Fibroblast of peridontal ligament (primary cell): ENCODE data around the gene FRMD4A.

Source experiments
- DNase-seq: peaks from one replicate; pipeline ENCODE4 v3.0.0-alpha.2; 2010; ENCODE audit errors: extremely low read depth

FRMD4A gene

GRCh38 chr10:13652860-13653259 is 677.9 kb downstream of the FRMD4A start:
- DNase-seq, result no peak

DNA sequence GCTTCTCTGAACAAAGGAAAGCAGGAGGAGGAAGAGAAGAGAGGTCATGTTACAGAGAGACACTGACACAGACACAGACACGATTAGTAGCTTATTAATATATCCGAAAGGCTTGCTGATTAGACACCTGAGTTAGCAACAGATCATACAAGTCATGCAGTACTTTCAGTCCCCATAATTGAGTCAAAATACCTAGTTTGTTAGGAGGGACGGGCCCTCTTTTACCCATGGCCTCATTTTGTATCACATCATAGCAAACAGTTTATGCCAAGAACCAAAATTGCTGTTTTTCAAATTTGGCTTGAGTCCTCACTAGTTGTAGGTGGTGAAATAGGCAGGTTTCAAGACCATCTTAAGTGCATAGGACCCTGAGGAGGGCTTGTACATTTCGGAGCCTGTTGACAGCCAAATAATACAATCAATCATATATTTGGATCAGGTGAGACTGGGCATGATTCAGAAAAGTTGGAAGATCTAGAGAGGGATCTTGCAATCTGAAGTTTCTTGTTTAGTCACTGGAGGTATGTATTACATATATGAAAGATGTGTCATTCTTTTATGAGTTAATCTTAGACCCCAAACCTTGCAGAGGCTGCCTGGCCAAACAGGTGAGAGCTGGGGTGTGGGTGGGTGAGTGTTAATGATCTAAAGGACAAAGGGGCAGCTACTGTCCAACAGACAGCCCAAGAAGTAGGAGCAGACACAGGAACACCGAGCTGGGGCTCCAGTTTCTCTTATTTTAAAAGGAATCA is 678.6 kb downstream of the FRMD4A start:
- no peak for DNase-seq

- no peak for DNase-seq
Observed at GRCh38 chr10:13650961-13651360, 679.8 kb downstream of the FRMD4A start.

DNA sequence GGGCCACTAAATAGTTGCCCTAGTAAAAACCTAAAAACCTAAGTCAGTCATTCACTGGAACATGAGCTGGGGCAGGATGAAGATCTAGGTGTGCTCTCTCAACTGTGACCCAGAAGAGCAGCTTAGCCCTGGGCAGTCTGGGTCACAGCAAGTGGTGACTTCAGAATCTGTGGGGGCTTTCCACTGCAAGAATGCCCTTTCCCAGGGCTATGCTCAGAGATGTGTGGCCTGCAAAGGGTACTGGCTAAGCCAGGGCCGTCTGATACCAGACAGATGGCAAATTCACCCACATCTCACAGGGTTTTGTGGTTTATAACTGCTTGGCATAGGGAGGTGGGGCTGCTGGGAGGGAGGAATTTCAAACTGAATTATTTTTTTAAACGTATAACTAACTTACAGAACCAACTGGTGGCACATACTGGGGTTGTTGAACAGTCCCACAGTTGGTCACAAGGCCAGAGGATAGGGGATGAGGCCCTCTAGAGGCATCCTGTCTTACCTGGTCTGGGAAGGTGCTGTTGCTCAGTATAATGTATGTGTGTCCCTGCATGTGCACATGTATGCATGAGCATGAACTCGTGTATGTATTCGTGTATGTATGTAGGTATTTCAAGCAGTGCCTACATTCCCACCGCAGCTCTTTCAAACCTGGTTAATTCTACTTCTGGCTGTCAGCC is 680.7 kb downstream of the FRMD4A start:
- no peak for DNase-seq

GRCh38 chr10:13648425-13648824 is 682.3 kb downstream of the FRMD4A start:
- peak; percentile 18 for DNase-seq

DNA sequence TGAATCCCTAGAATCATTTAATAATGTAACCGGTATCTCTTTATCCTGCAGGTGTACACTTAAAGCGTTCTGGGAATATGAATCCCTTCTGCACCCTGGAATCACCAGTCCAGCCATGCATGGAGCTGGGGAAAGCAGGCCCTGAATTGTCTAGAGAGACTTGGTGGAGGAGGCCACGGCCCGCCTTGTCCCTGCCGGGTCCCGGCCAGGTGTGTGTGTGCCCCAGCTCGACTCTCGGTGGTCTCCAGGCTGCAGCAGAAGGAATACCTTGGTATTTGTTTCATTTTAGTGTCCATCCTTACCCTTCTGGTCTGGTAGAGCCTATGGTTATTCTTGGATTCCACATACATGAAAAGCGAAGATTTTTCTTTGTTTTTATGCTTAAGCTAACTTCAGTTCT is 685.9 kb downstream of the FRMD4A start:
- DNase-seq, result no peak

DNA sequence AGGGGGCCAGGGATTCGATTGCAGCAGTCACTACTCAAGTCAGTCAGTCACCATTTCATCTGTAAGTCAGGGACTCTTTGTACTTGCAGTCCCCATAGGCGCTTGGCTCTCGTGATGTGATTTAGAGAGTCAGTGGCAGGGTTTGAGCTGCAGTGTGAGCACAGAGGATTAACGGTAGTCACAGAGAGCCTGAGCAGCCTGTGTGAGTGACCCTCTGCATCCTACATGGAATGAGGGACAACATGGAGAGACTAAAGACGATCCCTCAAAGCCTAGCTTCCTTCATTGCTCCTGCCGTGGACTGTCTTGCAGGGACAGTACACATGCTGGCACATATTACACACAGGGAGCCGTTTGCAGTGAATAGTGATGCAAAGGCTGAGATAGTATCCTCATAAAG is 687.7 kb downstream of the FRMD4A start:
- DNase-seq, result no peak

- DNase-seq, result no peak
Observed at GRCh38 chr10:13642293-13642692, 688.4 kb downstream of the FRMD4A start.

DNA sequence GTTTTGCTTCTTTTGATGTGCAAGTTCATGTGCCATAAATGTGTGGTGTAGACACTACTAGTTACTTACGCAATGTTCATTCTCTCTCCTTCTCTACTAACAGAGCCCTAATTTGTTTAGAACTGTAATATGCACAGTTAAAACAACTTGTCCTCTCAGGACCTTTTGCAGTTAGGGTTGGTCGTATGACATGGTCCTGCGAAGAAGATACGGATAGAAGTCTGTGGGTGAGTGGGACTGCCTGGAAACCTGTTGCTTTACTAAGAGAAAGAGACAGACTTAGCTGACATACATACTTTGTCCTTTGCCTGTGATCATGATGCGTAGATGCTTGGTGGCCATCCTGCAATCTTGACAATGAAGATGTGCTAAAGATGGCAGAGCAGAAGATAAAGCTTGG is 692.8 kb downstream of the FRMD4A start:
- no peak for DNase-seq

GRCh38 chr10:13637303-13637856 is 693.3 kb downstream of the FRMD4A start:
- DNase-seq, result peak; percentile 23

DNA sequence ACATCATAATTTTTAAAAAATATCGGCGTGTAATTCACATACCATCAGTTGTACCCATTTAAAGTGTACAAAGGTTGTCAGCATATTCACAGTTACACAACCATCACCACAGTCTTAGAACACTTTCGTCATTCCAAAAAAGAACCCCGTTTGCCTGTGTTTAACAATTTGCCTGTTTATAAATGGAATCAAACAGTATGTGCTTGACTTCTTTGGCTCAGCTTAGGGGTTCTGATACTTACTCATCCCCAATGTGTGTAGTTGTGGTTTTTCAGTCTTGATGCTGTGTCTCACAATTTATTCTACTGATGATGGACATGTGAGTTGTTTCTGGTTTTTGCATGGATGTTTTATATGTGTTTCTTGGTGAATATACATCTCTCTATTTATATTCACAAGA is 693.9 kb downstream of the FRMD4A start:
- peak; percentile 20 for DNase-seq

DNA sequence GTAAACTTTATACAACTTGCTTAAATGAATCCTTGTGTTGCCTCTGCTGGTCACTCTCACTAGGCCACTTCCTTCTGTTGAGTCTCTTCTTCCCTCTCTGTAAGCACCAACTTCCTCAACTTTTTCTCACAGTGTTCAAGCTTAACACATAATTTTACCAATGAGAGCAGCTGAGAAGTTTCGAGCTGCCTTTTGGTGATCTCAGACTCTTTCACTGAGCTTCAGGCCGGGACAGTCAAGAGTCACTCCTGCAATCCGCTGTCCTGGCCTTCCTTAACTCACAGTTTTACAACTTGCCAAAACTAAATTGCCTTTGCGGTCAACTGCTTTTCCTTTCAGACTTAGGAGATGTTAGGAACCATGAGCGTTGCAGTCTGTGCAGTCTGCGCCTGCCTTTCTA is 696.5 kb downstream of the FRMD4A start:
- peak; percentile 83 for DNase-seq

GRCh38 chr10:13633689-13634088 is 697.0 kb downstream of the FRMD4A start:
- DNase-seq, result peak; percentile 95

DNA sequence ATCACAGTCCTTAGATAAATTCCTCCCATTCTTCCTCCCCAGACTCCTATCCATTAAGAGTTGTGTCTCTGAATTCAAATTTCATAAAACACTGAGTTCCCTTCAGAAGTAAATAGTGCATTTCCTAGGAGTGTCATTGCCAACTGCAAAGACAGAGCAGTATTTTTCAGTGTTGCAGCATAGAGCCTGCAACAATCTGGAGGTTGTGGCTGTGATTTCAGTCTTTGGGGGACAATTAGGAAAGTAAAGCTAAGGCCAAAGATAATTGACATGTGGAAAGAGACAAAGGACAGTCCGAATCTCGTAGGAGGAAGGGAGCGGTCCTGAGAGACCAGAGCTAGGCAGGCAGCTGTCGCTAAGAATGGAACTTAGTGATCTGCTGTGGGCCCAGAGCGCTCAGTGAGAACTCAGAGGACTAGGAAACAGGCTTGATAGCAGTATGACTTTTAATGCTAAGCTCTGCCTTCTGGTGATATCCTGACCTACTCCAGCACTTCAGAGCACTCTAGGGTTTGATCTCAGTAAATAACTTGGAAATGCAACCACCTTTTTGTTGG is 697.8 kb downstream of the FRMD4A start:
- peak; percentile 17 for DNase-seq

DNA sequence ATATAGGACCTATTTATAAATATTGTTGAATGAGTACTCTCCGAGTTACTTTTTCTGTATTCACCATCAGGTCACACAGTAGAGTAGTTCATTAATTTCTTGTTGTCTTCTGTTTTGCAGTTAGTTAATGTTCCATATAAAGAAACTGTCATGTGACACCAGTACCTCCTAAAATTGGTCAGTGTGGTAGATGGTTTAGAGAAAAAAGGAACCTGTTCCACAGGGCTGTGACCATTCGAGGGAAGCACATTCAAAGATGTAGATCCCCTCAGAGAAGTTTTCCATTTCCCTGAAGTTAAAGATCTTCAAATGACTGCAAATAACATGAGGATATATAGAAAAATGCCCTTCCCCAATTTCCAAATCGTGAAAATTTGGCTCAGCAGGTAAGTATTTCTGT is 698.3 kb downstream of the FRMD4A start:
- no peak for DNase-seq

GRCh38 chr10:13631594-13631993 is 699.1 kb downstream of the FRMD4A start:
- no peak for DNase-seq

DNA sequence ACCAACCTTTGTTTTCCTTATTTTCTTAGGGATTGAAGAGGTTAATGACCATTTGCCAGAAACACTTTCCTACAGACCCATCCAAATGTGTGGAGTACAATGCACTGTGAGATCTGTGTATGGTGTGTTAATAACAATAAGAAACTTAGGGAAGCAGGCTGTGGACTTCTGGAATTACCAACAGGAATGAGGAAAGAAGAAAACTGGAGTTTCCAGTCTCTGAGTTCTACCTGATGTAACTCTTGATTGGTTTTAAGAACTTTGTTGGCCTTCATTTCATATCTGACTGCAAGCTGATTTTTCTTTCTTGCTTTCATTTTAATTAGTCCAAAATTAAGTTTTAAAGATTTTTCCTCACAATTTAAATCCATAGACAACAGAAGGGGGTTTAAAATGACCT is 700.5 kb downstream of the FRMD4A start:
- DNase-seq, result no peak

DNA sequence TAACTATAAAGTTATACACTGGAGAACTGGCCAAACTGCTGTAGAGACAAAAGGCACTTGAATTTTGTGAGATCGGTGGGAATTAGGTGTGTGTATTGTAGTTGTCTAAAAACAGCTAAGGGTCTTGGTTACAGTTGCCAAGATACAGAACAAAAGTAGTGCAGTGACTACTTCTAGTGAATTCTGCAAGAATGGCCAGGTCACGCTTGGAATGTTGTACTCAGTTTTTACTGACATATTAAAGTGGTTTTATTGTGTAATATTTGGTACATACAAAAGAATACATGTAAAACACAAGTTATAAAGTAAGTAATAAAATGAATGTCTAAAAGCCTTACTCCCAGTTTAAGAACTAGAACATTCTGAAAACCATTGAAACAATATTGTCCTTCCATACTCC is 701.6 kb downstream of the FRMD4A start:
- no peak for DNase-seq

GRCh38 chr10:13628661-13629060 is 702.1 kb downstream of the FRMD4A start:
- no peak for DNase-seq

DNA sequence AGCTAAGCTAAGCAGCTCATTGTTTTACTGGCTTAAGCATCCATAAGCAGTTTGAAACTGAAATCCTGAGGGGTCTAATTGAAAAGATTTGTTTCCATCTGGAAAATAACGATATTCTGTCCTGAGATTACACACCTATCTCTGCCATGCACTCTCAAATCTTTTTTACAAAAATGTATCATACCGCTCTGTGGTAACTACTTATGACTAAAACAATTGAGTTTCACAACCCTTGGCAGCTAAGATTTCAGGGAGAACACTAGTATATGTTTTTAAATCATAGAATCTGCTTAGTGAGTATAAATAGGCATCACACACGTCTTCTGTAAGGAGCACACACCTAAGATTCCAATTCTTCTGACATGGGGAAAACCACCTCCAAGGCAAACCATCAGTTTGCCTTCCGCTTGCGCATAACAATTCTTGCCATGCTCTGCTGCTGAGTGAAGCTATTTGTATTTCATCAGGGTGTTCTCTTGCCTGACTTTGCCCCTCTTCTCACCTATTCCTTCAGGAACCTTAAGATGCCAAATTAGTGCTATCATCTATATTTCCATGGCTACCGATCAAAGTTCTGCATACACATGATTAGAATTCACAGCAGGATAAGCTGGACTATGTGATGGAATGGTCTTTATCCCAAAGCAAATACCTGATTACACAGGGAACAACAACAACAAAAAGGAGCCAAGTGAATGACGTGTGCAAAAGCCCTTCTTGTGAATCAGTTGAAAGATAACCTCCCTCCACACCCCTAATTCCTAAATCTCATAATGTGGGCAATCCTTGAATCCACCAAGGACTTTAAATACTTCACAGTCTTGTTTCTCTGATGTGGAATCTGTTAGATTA is 703.0 kb downstream of the FRMD4A start:
- peak; percentile 52 for DNase-seq

GRCh38 chr10:13624630-13625029 is 706.1 kb downstream of the FRMD4A start:
- DNase-seq, result no peak

DNA sequence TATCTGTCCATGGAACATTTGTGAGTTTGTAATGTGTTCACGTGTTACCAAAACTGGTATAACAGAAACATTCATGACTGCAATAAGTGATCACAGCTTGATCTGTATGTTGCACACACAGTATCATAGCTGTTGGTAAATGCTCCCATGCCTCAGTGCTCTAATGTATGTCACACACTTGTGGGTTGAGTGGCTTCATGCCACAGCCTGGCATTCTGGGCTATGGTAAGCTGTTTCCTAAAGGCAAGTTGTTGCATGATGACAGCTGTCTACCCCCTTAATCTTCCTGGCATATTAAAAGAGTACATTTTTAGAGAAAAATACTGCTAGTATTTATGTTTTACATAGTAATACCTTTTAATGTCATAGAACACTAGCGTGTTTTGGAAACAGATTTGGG is 708.8 kb downstream of the FRMD4A start:
- DNase-seq, result no peak
